GM19099 (cell line): ENCODE data around the gene TSNAXIP1.

ENCODE experiments used
- POLR2A ChIP-seq: IDR thresholded peaks from 3 replicates; pipeline ENCODE4 v1.6.1; 2011; ENCODE audit warnings: low read depth; ENCODE audit not compliant: insufficient read length; ENCODE audit errors: extremely low read depth

The TSNAXIP1 gene

DNA sequence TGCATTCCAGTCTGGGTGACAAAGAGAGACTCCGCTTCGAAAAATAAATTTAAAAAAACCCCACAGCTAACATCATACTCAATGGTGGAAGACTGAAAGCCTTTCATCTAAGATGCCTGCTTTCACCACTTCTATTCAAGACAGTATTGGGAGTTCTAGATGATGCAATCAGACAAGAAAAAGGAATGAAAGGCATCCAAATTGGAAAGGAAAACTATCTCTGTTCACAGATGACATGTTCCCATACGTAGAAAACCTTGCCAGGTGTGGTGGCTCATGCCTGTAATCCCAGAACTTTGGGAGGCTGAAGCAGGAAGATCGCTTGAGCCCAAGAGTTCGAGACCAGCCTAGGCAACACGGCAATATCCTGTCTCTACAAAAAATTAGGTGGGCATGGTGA lies 31.4 kb upstream of the TSNAXIP1 start:
- no peak for TF ChIP-seq POLR2A

DNA sequence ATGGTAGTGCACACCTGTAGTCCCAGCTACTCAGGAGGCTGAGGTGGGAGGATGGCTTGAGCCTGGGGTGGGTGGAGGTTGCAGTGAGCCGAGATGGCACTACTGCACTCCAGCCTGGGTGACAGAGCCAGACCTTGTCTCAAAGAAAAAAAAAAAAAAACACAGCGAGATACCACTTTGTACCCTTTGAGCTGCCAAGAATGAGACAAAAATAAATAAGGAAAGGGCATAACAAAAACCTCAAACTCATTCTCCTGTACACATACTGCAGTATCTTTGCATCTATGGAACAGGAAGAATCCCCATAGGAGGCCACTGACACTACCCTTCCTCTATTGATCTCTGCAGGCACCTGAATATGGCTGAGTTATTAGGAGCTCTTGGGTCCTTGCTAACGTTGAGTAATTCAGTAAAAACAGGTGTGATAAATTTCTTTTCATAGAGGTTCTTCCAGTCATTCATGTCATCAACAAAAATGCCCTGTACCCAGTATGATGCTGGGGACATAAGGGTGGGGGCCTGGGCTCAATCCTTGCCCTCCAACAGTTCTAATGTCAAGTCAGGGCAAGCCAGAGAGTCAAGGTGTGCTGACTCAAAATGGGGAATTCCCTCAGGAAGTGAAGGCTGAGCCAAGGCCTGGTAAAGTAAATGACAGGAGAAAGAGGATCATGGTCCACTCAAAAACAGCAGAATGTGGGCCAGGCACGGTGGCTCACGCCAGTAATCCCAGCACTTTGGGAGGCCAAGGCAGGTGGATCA lies 27.3 kb upstream of the TSNAXIP1 start:
- TF ChIP-seq POLR2A = no peak

DNA sequence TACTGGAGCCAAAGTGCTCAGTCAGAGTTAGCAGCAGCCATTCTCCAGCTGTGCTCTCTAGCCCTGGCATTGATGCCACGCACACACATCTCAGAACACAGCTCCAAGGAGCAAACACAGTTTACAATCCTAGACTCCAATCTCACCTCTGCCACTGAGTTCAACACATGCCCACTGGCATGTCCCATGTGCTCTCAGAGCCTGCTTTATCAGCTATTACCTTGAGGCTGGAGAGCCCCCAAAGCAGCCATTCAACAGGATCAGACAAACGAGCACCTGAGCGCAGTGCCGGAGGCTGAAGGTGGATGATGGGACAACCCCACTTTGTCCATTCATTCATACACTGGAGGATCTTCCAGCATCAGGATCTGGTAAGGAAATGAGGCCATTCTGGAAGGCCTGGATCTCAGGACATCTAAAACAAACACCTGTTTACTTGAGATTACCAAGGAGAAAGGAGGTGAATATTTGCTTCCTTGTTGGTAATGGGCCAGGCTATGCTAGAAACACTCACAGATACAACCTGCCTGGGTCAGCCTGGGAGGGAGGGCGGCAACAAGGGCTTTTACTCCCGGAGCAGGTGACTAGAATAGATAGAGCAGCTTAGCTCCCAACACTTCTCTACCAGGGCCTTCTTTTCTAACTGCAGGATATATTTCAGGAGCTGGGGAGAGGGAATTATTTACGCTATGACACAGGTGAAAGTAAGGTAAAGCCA lies 25.7 kb upstream of the TSNAXIP1 start:
- TF ChIP-seq POLR2A = no peak

DNA sequence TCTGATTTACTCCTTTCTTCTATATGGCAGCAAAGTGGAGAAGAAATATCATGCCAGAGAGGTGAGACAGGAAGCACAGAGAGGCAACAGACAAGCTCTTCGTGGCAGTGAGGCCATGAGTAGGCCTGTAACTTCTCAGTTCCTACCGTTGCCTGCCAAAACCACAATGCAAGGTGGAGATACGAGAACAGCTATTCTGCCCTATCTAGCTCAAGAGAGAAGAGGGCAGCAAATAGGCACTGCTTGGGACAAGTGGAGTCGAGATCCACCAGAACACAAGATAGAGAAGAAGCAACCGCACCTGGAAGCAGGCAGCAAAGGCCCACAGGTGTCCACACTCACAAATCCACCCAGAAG lies 25.1 kb upstream of the TSNAXIP1 start:
- no peak for TF ChIP-seq POLR2A

DNA sequence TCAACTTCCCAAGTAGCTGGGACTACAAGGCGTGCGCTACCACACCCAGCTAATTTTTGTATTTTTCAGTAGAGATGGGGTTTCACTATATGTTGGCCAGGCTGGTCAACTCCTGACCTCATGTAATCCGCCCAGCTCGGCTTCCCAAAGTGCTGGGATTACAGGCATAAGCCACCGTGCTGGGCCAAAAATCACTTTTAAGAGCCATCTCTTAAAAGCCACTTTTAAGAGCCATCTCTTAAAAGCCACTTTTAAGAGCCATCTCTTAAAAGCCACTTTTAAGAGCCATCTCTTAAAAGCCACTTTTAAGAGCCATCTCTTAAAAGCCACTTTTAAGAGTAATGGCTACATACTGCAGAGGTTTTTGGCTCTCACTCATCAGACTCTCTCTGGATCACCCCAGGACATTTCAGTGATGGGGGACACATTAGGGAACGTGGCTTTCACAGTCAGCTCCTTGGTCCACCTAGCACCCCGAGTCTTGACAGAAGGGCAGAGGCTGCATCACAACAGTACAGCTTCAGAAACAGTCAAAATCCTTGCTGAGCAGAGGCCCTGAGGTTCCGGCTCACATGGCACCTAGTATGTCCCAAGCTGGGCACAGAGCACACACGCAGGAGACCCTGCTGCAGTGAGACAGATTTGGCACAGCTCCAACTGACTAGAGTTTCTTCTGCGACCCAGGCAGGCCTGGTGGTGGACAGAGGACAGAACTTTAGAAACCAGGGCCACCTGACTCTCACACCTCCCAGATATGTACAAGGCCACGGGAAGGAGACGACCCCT lies 23.9 kb upstream of the TSNAXIP1 start:
- TF ChIP-seq POLR2A = no peak

DNA sequence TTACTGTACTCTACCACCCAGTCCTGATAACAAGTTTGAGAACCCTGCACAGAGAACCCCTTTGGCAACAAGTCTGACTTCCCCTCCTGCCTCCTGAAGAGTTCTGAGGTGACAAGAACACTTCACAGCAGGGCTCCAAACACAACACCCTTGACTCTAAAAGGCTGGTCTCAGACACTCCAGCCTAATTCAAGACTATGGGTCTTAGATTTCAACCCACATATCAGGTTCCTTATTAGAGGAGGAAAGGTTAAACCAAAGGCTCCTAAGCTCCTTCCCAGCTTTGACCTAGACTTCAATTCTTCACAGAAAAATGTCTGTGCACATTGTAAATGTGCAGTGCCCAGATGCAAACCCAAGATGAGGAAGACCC lies 23.4 kb upstream of the TSNAXIP1 start:
- TF ChIP-seq POLR2A = no peak

- TF ChIP-seq POLR2A = no peak
Measured at GRCh38 chr16:67786491-67786890, 20.2 kb upstream of the TSNAXIP1 start.

GRCh38 chr16:67790071-67790470 lies 16.6 kb upstream of the TSNAXIP1 start:
- no peak for TF ChIP-seq POLR2A

DNA sequence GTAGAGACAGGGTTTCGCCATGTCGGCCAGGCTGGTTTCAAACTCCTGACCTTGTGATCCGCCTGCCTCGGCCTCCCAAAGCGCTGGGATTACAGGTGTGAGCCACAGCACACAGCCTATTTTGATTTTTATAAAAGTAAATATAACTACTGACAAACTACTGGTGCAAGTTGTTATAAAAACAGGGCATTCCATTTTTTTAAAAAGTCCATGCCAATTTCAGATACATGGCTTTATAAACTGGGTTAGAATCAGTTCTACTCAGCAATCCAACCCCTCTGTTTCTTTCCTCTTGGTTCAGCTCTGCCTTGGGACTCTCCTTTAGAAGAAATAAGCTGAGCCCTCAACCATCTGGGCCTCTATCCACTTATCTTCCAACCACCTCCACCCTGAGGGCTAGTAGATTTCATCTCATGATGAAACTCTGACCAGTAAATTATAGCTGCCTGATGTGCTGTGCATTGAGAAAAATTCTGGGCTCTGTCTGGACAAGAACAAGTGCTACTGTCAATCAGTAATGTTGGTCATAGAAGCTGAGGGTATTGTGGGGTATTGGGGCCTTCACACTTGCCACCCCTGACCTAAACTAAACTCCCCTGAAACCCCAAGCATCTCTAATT lies 10.5 kb upstream of the TSNAXIP1 start:
- TF ChIP-seq POLR2A = no peak

DNA sequence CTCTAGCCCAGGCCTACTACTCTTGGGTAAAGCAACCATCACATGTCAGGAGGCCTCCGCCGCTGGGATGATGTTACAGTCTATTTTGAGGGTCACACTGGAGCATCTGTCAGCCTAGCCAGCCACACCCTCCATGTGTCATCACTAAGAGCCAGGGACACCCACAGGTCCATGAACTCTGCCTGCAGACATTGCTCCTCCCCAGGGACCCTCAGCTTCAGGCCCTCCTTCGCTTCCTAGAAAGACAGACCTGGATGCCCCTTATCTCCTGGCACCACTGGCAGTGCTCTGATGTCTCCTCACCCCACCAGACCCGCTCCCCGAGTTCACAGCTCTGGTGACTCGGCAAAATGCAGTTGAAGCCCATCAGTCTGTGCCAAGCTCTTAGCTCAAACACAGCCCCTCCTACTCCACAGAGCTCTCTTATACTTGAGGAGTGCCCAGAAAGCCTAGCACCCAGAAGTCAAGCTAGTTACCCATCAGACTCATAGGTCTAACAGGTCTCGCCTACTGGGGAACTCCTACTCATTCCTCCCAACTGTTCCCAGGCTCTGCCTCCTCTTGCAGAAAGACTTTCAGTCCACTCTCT lies 6.3 kb upstream of the TSNAXIP1 start:
- no peak for TF ChIP-seq POLR2A

DNA sequence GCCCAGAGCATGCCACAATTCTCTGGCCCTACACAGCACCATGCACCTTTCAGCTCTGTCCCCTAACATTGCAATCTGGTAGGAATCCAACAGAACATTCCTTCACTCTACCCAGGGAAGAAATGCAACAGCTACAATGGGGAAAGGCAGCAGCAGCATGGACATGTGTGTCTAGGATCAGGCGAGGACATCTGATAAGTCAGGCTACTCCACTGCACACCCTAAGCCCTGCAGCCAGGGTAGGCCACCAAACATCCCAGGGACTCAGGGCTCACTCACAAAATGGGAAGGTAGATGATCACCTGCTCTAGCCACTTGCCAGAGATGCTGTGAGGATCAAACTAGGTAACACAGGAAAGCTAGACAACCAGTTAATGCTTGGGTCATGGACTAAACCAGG lies 5.4 kb upstream of the TSNAXIP1 start:
- TF ChIP-seq POLR2A = no peak

GRCh38 chr16:67801883-67802282 lies 4.8 kb upstream of the TSNAXIP1 start:
- TF ChIP-seq POLR2A = no peak

DNA sequence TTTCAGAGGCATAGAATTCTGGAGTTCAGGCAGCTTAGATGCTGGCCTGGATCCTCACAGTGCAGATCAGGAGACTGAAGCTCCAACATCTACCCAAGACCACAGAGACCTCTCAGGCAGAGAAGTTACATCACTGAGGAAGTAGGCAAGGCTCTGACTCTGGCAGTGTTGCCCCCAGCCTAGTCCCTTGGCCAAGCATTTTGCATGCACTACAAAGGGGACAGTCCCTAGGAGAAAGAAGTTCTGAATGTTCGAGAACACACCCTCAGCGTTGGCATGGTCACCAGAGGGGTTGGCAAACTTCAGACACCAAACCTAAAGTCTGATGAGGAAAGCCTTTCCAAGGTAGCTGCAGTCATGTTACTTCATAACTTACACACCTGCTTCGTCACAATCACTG lies 2.8 kb upstream of the TSNAXIP1 start:
- TF ChIP-seq POLR2A = no peak

DNA sequence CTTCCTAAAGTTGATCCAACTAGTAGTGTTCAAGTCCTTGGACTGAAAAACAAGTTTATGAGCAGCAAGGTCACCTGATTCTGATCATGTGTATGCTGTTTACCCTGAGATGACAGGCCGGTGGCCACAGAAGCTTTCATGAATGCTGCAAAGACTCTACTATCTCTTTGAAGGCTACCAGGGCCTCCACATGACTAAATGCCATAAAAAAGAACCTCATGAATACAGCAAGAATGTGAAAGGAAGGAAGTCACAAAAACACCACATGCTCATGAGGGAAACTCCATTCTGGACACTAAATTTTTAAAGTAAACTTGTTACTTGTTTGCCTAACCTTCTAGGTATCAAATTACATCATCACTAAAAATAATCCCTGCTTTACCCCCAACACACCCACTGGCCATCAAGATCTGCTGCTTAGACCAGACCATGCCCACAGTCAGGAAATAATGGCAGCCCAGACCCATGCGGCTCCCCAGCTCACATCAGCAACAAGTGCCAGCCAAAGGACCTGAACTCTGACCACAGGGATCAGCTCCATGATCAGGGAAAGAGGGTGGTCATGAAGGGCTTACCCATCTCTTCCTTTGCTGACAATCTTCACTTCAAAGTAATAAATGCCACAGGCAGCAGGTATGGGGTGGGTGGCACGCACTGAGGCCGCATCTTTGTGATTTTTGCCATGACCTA lies 1.7 kb upstream of the TSNAXIP1 start:
- TF ChIP-seq POLR2A = no peak
